DMS79 treated with DMSO at 0.1 percent for 48 hours (cell line): ENCODE data around the gene NKAIN2.
"Not testable (repeated sequence)": the region's sequence is repeated elsewhere in the genome, so short reads cannot be mapped to it uniquely, and the experiment has no call there.

Experiments
- DNase-seq: peaks from one replicate; lab custom pipeline; 2025; lab: John Stamatoyannopoulos, UW

The NKAIN2 gene

GRCh38 chr6:124512431-124512830 is 708.8 kb downstream of the NKAIN2 start:
- DNase-seq, result no peak

- no peak for DNase-seq
Measured at GRCh38 chr6:124517339-124517738, 713.7 kb downstream of the NKAIN2 start.

- no peak for DNase-seq
Measured at GRCh38 chr6:124520514-124520913, 716.8 kb downstream of the NKAIN2 start.

GRCh38 chr6:124522335-124522734 is 718.7 kb downstream of the NKAIN2 start:
- no peak for DNase-seq

GRCh38 chr6:124524491-124525200 is 721.0 kb downstream of the NKAIN2 start:
- DNase-seq, result no peak

- DNase-seq, result no peak
Measured at GRCh38 chr6:124530926-124531325, 727.3 kb downstream of the NKAIN2 start.

- DNase-seq, result no peak
Measured at GRCh38 chr6:124535299-124535698, 731.6 kb downstream of the NKAIN2 start.

GRCh38 chr6:124535746-124536145 is 732.1 kb downstream of the NKAIN2 start:
- no peak for DNase-seq

GRCh38 chr6:124536157-124536841 is 732.6 kb downstream of the NKAIN2 start:
- no peak for DNase-seq

GRCh38 chr6:124536842-124537191 is 733.2 kb downstream of the NKAIN2 start:
- no peak for DNase-seq

GRCh38 chr6:124539096-124539495 is 735.4 kb downstream of the NKAIN2 start:
- DNase-seq, result no peak

- DNase-seq, result no peak
Measured at GRCh38 chr6:124541573-124541972, 737.9 kb downstream of the NKAIN2 start.

- no peak for DNase-seq
Measured at GRCh38 chr6:124546601-124547000, 742.9 kb downstream of the NKAIN2 start.

- DNase-seq, result no peak
Measured at GRCh38 chr6:124551711-124552233, 748.1 kb downstream of the NKAIN2 start.

- DNase-seq, result no peak
Measured at GRCh38 chr6:124557873-124558272, 754.2 kb downstream of the NKAIN2 start.

- not testable (repeated sequence) for DNase-seq
Measured at GRCh38 chr6:124560078-124560477, 756.4 kb downstream of the NKAIN2 start.

GRCh38 chr6:124560873-124561567 is 757.4 kb downstream of the NKAIN2 start:
- DNase-seq, result no peak

GRCh38 chr6:124561635-124562130 is 758.0 kb downstream of the NKAIN2 start:
- DNase-seq, result no peak

- DNase-seq, result not testable (repeated sequence)
Measured at GRCh38 chr6:124564125-124564524, 760.5 kb downstream of the NKAIN2 start.

- no peak for DNase-seq
Measured at GRCh38 chr6:124567401-124567800, 763.7 kb downstream of the NKAIN2 start.

- peak; percentile 82 for DNase-seq
Measured at GRCh38 chr6:124573953-124574352, 770.3 kb downstream of the NKAIN2 start.

- DNase-seq, result no peak
Measured at GRCh38 chr6:124577734-124578281, 774.1 kb downstream of the NKAIN2 start.
